Esophagus squamous epithelium (tissue), 5 donors: ENCODE measurements around the gene HYAL3. TPM values are rescaled to one million over a fixed set of nuclear protein-coding genes. Genes with fewer than 3 reads are reported as not detected.

Experiments used
- DNase-seq: peaks from one replicate; lab custom pipeline; 2025; lab: John Stamatoyannopoulos, UW
- H3K27ac ChIP-seq, 4 donors: fragments of 200-600 bp; sonication (generic); one replicate each; pipeline ENCODE4 v1.5.1; 2016 to 2019; ENCODE audit warnings: mild to moderate bottlenecking in 1 of 4
- H3K27me3 ChIP-seq, 4 donors: fragments of 200-600 bp; sonication (generic); 1 replicate in 3 of 4; 2 replicates in 1 of 4; pipeline versions ENCODE4 v1.5.1 to v1.6.0; 2017 to 2021; ENCODE audit warnings: antibody characterized with exemption in 1 of 4
- H3K36me3 ChIP-seq, 3 donors: fragments of 200-600 bp; sonication (generic); one replicate each; pipeline ENCODE4 v1.5.1; 2016 to 2019
- H3K4me1 ChIP-seq, 3 donors: fragments of 200-600 bp; sonication (generic); one replicate each; pipeline ENCODE4 v1.5.1; 2017 to 2019
- H3K4me3 ChIP-seq, 4 donors: fragments of 200-600 bp; sonication (generic); 1 replicate in 3 of 4; 2 replicates in 1 of 4; pipeline ENCODE4 v1.5.1; 2016 to 2019; ENCODE audit warnings: mild to moderate bottlenecking in 2 of 4, moderate library complexity in 1 of 4
- H3K9me3 ChIP-seq, 3 donors: fragments of 200-600 bp; sonication (generic); one replicate each; pipeline ENCODE4 v1.5.1; 2016 to 2019
- CTCF ChIP-seq, 6 experiments: fragments of 450-650 bp in 4 of 6; fragments of 200-600 bp in 2 of 6; sonication (generic) in 2 of 6; IDR thresholded peaks; one replicate each; pipeline ENCODE4 v1.5.1; 2016 to 2019; ENCODE audit warnings: antibody characterized with exemption in 6 of 6, mild to moderate bottlenecking in 4 of 6, moderate library complexity in 4 of 6
- POLR2A ChIP-seq, 4 donors: fragments of 450-650 bp; IDR thresholded peaks; one replicate each; pipeline ENCODE4 v1.6.1; 2017; ENCODE audit warnings: antibody characterized with exemption in 4 of 4, mild to moderate bottlenecking in 4 of 4, moderate library complexity in 3 of 4
- WGBS, 2 donors: methylation state at CpG; one replicate each; pipeline ENCODE4 v1.1.5; 2018; 5-methylcytosine and 5-hydroxymethylcytosine counted together
- intact Hi-C: fragments of 100-400 bp; cut with DNase I; formaldehyde crosslinking; loops from one replicate; pipeline ENCODE4 v1.15.0; 2022
- total RNA-seq, 4 donors: library from RNA; depleted of rRNA; stranded (reverse); fragments of >200 nt; gene quantifications; one replicate each; pipeline ENCODE4 v1.1.0, GENCODE V29; 2016
- donor health status: DM: yes; HTN: yes; CAD: no.

Gene HYAL3
- total RNA-seq, 4 donors from 2014 or later: 5.3 to 7.9 (median 5.8) TPM

DNA sequence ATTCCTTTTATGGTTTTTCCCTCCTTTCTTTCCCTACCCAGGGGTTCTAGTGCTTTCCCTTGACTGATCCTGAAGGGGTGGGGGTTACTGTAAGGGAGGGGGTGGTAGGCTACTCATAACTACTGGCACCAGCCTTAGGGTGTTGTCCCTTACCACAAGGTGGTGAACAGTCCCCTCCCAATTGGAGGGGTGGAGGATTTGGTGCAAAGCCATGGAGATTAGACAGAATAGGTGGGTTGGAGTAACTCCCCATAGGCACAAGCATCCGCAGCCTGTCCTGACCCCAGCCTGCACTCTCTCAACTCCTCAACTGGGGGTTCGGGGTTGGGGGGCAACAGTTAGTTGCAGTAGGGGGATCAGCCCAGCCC lies 25.9 kb upstream of the HYAL3 start:
- TF ChIP-seq CTCF (IDR thresholded peaks at IDR 0.05) (no peak), POLR2A (IDR thresholded peaks at IDR 0.05) (no peak)
- no peak for DNase-seq
- intact Hi-C loops: loop anchor here (10.0 kb wide), 1 partner anchor 50 kb away; the partner anchor contains the start of gene LSMEM2
- Histone ChIP-seq H3K9me3 (no peaks in the 10 kb centered on the region), H3K4me1 (peaks cover 45 to 83% (median 45%) of the 10 kb centered on the region in 3 donors), H3K36me3 (peaks cover 5 to 31% (median 8%) of the 10 kb centered on the region in 3 donors), H3K27ac (peak overlapping the region in 3 of 4 donors; percentile 94 to 98 (median 98)), H3K27me3 (no peaks in the 10 kb centered on the region), H3K4me3 (no peak overlapping the region)
- WGBS, 2 donors: 86 to 100% methylated on average over 1 of the region's 2 CpGs

DNA sequence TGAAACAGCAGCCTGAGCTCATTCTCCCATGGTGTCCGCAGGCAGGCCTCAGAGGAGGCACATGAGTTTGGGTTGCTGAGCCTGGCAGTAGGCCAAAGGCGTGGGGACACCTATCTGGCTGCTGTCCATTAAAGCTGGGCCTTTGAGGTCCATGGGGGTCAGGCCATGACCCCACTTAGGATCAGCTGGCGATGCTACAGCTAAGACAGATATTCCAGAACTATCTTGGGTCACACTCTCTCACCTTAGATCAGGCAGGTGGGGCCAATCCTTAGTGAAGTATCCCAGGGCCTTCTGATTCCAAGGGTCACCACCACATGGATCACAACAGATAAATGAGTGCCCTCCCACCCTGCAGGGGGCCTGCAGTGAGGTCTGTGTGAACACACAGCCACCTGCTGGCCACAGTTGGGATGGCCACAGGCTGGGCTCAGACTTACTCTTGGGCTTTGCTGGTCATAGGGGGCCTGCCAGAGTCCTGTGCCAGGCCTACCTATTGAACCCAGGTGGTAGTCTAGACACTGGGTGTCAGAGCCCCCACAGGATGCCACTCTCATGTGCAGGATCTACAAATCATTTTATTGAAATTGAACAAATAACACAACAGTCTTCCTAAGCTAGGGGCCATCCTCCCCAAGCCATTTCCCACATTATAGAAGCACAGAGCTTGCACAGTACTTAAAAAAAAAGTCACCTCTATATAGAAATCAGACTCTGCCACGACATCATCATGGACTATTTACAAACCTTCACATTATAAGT lies 25.3 kb upstream of the HYAL3 start:
- no peaks in the 10 kb centered on the region for H3K9me3 ChIP-seq
- H3K4me1 ChIP-seq: peaks cover 50 to 89% (median 51%) of the 10 kb centered on the region in 3 donors
- TF ChIP-seq CTCF (IDR thresholded peaks at IDR 0.05) (peak; percentile 47 to 88 (median 82)), POLR2A (IDR thresholded peaks at IDR 0.05) (no peak)
- peak overlapping the region; percentile 90 to 98 (median 96) for H3K27ac ChIP-seq
- DNase-seq: no peak
- intact Hi-C loops: loop anchor here (10.0 kb wide), 1 partner anchor 50 kb away; the partner anchor contains the start of gene LSMEM2
- peak overlapping the region in 1 of 4 donors; percentile 23 for H3K4me3 ChIP-seq
- peaks cover 0 to 31% (median 2%) of the 10 kb centered on the region in 3 donors for H3K36me3 ChIP-seq
- H3K27me3 ChIP-seq: no peaks in the 10 kb centered on the region
- 43 to 51% methylated on average over 3 to 4 of the region's 4 CpGs for WGBS, 2 donors

GRCh38 chr3:50323614-50324199 lies 24.5 kb upstream of the HYAL3 start:
- DNase-seq: no peak
- Histone ChIP-seq H3K4me1 (peaks cover 54 to 91% (median 56%) of the 10 kb centered on the region in 3 donors), H3K9me3 (no peaks in the 10 kb centered on the region), H3K36me3 (peaks cover 0 to 34% (median 0%) of the 10 kb centered on the region in 3 donors), H3K27me3 (no peaks in the 10 kb centered on the region), H3K4me3 (peak overlapping the region in 1 of 4 donors; percentile 23), H3K27ac (peak overlapping the region; percentile 90 to 98 (median 96))
- intact Hi-C loops: loop anchor here (10.0 kb wide), 1 partner anchor 49 kb away; the partner anchor contains the start of gene LSMEM2
- TF ChIP-seq CTCF (IDR thresholded peaks at IDR 0.05): peak in 2 of 6 experiments; percentile 20 to 24
- TF ChIP-seq POLR2A (IDR thresholded peaks at IDR 0.05): no peak
- 43 to 52% methylated on average over 1 to 3 of the region's 5 CpGs for WGBS, 2 donors

DNA sequence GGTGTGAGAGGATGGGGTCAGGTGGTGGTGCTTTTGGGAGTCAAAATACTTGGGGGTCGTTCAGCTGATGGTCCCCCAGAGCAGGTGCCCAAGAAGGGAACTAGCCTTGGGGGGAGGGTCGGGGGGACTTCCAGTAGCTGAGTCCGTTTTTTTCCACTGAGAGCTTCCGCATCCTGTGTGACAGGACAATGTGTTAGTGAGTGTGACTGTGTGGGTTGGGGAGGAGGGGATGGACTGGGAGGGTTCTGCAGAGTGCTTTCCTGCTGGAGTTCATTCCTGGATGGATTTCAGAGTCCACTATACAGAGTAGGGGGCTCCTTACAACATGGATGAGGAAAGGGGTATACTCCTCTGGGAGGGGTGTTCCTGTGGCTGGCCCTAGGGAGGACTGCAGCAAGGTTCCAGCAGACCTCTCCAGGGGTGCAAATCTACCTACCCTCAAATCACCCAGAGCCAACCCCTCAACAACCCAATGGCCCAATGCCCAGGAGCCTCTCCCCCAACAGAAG lies 23.9 kb upstream of the HYAL3 start:
- Histone ChIP-seq H3K9me3 (no peaks in the 10 kb centered on the region), H3K27me3 (no peaks in the 10 kb centered on the region), H3K4me3 (peak overlapping the region in 1 of 4 donors; percentile 98), H3K36me3 (peaks cover 0 to 40% (median 2%) of the 10 kb centered on the region in 3 donors), H3K27ac (peak overlapping the region; percentile 90 to 98 (median 96)), H3K4me1 (peaks cover 56 to 91% (median 57%) of the 10 kb centered on the region in 3 donors)
- no peak for TF ChIP-seq CTCF (IDR thresholded peaks at IDR 0.05)
- TF ChIP-seq POLR2A (IDR thresholded peaks at IDR 0.05): no peak
- intact Hi-C loops: loop anchor here (10.0 kb wide), 1 partner anchor 48 kb away; the partner anchor contains the start of gene LSMEM2
- 29 to 60% methylated on average over 4 of the region's 4 CpGs for WGBS, 2 donors
- DNase-seq: no peak
